Forelimb muscle (tissue), 1 donor: ENCODE data around the gene VAV1. TPM values are rescaled to one million over a fixed set of nuclear protein-coding genes. Genes with fewer than 3 reads are reported as not detected.
"Not testable (repeated sequence)": the region's sequence is repeated elsewhere in the genome, so short reads cannot be mapped to it uniquely, and the experiment has no call there.

Experiments used
- DNase-seq: peaks from one replicate; pipeline ENCODE4 v3.0.0-alpha.2; 2013; ENCODE audit warnings: low read depth
- polyA plus RNA-seq: library from polyadenylated mRNA; unstranded; fragments of 120-200 nt; gene quantifications from one replicate; pipeline ENCODE4 v1.2.1, GENCODE V29; 2013; ENCODE audit not compliant: insufficient read length

Gene VAV1
- polyA plus RNA-seq, 1 donor: 1.6 TPM

- no peak for DNase-seq
Observed at GRCh38 chr19:6813659-6814058, 41.2 kb downstream of the VAV1 start.

GRCh38 chr19:6817179-6817578 lies 44.7 kb downstream of the VAV1 start:
- DNase-seq: no peak

- DNase-seq: no peak
Observed at GRCh38 chr19:6818246-6818645, 45.7 kb downstream of the VAV1 start.

- DNase-seq: no peak
Observed at GRCh38 chr19:6819323-6819722, 46.8 kb downstream of the VAV1 start.

GRCh38 chr19:6820237-6820636 lies 47.7 kb downstream of the VAV1 start:
- no peak for DNase-seq

GRCh38 chr19:6821639-6822310 lies 49.3 kb downstream of the VAV1 start:
- DNase-seq: no peak

- DNase-seq: no peak
Observed at GRCh38 chr19:6822311-6822670, 49.8 kb downstream of the VAV1 start.

GRCh38 chr19:6825076-6825774 lies 52.7 kb downstream of the VAV1 start:
- no peak for DNase-seq

GRCh38 chr19:6826281-6826920 lies 53.9 kb downstream of the VAV1 start:
- DNase-seq: no peak

- no peak for DNase-seq
Observed at GRCh38 chr19:6828306-6828697, 55.8 kb downstream of the VAV1 start.

- no peak for DNase-seq
Observed at GRCh38 chr19:6828698-6829633, 56.5 kb downstream of the VAV1 start.

- DNase-seq: not testable (repeated sequence)
Observed at GRCh38 chr19:6829829-6830228, 57.3 kb downstream of the VAV1 start.

GRCh38 chr19:6831084-6831483 lies 58.6 kb downstream of the VAV1 start:
- not testable (repeated sequence) for DNase-seq

- no peak for DNase-seq
Observed at GRCh38 chr19:6832412-6832811, 59.9 kb downstream of the VAV1 start.

- no peak for DNase-seq
Observed at GRCh38 chr19:6833166-6833790, 60.8 kb downstream of the VAV1 start.

GRCh38 chr19:6834433-6834832 lies 61.9 kb downstream of the VAV1 start:
- no peak for DNase-seq

- DNase-seq: no peak
Observed at GRCh38 chr19:6835501-6835900, 63.0 kb downstream of the VAV1 start.

GRCh38 chr19:6837525-6837924 lies 65.0 kb downstream of the VAV1 start:
- no peak for DNase-seq

- no peak for DNase-seq
Observed at GRCh38 chr19:6838062-6838655, 65.7 kb downstream of the VAV1 start.

GRCh38 chr19:6842871-6843607 lies 70.5 kb downstream of the VAV1 start:
- no peak for DNase-seq
